ENCODE measurements around the gene FKBP5. TPM values are rescaled to one million over a fixed set of nuclear protein-coding genes. Genes with fewer than 3 reads are reported as not detected.
A peak's percentile ranks its signal among the peaks of the same experiment; 100 is the strongest.

The FKBP5 gene
- total RNA-seq, 3 donors from 2014 or later (not counting 1 experiment from before 2014, with no cell fraction given) = 15.5 to 30.2 (median 27.3) TPM

DNA sequence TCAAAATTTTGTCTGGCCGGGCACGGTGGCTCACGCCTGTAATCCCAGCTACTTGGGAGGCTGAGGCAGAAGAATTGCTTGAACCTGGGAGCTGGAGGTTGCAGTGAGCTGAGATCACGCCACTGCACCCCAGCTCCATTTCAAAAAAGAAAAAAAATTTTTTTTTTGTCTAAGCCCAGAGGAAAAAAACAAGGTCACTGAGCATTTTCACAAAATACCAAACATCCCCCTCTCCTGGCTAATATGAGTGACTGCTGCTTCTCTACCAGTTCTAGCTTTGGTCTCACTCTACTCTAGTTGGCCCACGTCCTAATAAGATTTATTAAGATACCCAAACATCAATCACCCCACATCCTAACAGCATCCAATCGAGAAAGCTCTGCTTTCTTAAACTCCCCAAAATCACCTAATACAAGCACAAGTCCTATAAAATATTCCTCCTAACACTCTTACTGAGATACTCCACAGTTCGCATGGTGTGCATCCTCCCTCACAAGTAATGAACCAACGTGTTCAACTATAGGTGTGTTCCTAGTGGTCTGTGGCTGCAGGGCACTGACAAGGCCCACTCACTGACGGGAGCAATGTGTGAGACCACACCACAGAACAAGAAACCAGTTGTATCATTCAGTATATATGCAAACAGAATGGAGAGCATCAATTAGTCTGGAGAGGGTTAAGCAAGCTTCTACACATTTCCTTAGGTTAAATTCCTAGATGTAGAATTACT lies 64.2 kb downstream of the FKBP5 start:
- no peaks in the 10 kb centered on the region for H3K27me3 Mint-ChIP-seq (ENCODE audit: low read depth in 2 of 2)
- peak in 1 of 2 donors; percentile 81 for DNase-seq
- Histone ChIP-seq H3K27ac (ENCODE audit: low read length) (no peak overlapping the region), H3K4me1 (ENCODE audit: control insufficient read depth, insufficient read depth, low read length) (peaks cover 7% of the 10 kb centered on the region), H3K4me3 (ENCODE audit: low read length) (no peak overlapping the region), H3K27me3 (ENCODE audit: control insufficient read depth, insufficient read depth, low read length) (no peaks in the 10 kb centered on the region), H3K36me3 (ENCODE audit: control insufficient read depth, insufficient read depth, low read length) (peaks cover 4% of the 10 kb centered on the region), H3K9me3 (ENCODE audit: control insufficient read depth, insufficient read depth, low read length) (no peaks in the 10 kb centered on the region)
- peak; percentile 30 to 54 (median 49) for ATAC-seq
- no peaks in the 10 kb centered on the region for H3K36me3 Mint-ChIP-seq
- H3K9me3 Mint-ChIP-seq = no peaks in the 10 kb centered on the region
- no peak overlapping the region for H3K4me3 Mint-ChIP-seq
- H3K4me1 Mint-ChIP-seq = peaks cover 7 to 8% of the 10 kb centered on the region in 2 donors
- TF ChIP-seq, protein P1, sequence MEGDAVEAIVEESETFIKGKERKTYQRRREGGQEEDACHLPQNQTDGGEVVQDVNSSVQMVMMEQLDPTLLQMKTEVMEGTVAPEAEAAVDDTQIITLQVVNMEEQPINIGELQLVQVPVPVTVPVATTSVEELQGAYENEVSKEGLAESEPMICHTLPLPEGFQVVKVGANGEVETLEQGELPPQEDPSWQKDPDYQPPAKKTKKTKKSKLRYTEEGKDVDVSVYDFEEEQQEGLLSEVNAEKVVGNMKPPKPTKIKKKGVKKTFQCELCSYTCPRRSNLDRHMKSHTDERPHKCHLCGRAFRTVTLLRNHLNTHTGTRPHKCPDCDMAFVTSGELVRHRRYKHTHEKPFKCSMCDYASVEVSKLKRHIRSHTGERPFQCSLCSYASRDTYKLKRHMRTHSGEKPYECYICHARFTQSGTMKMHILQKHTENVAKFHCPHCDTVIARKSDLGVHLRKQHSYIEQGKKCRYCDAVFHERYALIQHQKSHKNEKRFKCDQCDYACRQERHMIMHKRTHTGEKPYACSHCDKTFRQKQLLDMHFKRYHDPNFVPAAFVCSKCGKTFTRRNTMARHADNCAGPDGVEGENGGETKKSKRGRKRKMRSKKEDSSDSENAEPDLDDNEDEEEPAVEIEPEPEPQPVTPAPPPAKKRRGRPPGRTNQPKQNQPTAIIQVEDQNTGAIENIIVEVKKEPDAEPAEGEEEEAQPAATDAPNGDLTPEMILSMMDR (IDR thresholded peaks at IDR 0.05) = peak; percentile 34
- intact Hi-C loops (cut with micrococcal nuclease) = loop anchor here (1.0 kb wide), 1 partner anchor 41 kb away; no protein-coding TSS in a partner anchor
- H3K27ac Mint-ChIP-seq = peak overlapping the region in 1 of 2 donors; percentile 35
- WGBS (ENCODE audit: insufficient coverage) = 81% methylated on average over 8 of the region's 9 CpGs

DNA sequence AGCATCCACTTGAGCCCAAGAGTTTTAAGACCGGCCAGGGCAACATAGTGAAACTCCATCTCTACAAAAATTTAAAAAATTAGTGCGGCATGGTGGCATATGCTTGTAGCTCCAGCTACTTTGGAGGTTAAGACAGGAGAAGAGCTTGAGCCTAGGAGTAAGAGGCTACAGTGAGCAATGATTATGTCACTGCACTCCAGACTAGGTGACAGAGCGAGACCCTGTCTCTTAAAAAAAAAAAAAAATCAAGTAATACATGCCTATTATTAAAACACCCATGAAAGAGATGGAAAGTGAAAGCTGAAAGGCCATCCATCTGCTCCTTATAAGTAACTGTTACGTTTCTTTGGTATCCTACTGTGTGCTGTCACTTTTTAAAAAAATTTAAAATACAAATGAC lies 66.4 kb downstream of the FKBP5 start:
- peaks cover 7% of the 10 kb centered on the region for H3K4me1 ChIP-seq (ENCODE audit: control insufficient read depth, insufficient read depth, low read length)
- H3K27me3 ChIP-seq (ENCODE audit: control insufficient read depth, insufficient read depth, low read length) = no peaks in the 10 kb centered on the region
- Mint-ChIP-seq H3K27ac (no peak overlapping the region), H3K4me3 (no peak overlapping the region), H3K9me3 (no peaks in the 10 kb centered on the region), H3K27me3 (ENCODE audit: low read depth in 2 of 2) (no peaks in the 10 kb centered on the region), H3K4me1 (peaks cover 7 to 8% of the 10 kb centered on the region in 2 donors), H3K36me3 (no peaks in the 10 kb centered on the region)
- TF ChIP-seq, protein P1 (IDR thresholded peaks at IDR 0.05) = no peak
- no peak for ATAC-seq
- peak in 1 of 2 donors; percentile 32 for DNase-seq
- H3K36me3 ChIP-seq (ENCODE audit: control insufficient read depth, insufficient read depth, low read length) = peaks cover 11% of the 10 kb centered on the region
- WGBS (ENCODE audit: insufficient coverage) = 95% methylated on average over 2 of the region's 4 CpGs
- H3K27ac ChIP-seq (ENCODE audit: low read length) = no peak overlapping the region
- intact Hi-C loops (cut with micrococcal nuclease) = no loop called here
- no peaks in the 10 kb centered on the region for H3K9me3 ChIP-seq (ENCODE audit: control insufficient read depth, insufficient read depth, low read length)
- no peak overlapping the region for H3K4me3 ChIP-seq (ENCODE audit: low read length)

DNA sequence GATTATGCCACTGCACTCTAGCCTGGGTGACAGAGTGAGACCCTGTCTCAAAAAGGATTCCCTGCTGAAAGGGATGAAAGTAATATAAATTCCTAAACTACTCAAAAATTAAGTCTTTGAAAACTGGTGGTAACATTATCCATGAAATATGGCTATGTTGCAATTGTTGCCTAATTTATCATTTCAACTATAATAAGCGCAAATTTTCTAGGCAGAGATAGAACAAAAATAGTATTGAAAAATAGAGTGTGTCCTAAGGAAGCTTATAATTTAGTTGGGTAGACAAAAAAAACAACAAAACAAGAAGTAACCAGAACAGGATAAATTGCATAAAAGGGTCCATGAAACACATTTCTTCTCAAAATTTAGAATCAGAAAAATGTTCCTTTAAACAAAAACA lies 68.0 kb downstream of the FKBP5 start:
- Histone ChIP-seq H3K4me1 (ENCODE audit: control insufficient read depth, insufficient read depth, low read length) (peaks cover 7% of the 10 kb centered on the region), H3K27ac (ENCODE audit: low read length) (no peak overlapping the region), H3K9me3 (ENCODE audit: control insufficient read depth, insufficient read depth, low read length) (no peaks in the 10 kb centered on the region), H3K4me3 (ENCODE audit: low read length) (no peak overlapping the region), H3K27me3 (ENCODE audit: control insufficient read depth, insufficient read depth, low read length) (no peaks in the 10 kb centered on the region), H3K36me3 (ENCODE audit: control insufficient read depth, insufficient read depth, low read length) (peaks cover 11% of the 10 kb centered on the region)
- ATAC-seq = no peak
- no peaks in the 10 kb centered on the region for H3K27me3 Mint-ChIP-seq (ENCODE audit: low read depth in 2 of 2)
- H3K4me3 Mint-ChIP-seq = no peak overlapping the region
- peaks cover 7 to 8% of the 10 kb centered on the region in 2 donors for H3K4me1 Mint-ChIP-seq
- TF ChIP-seq, protein P1 (IDR thresholded peaks at IDR 0.05) = no peak
- no CpG with 5 or more reads among the region's 1 CpG for WGBS (ENCODE audit: insufficient coverage)
- DNase-seq = no peak
- no peak overlapping the region for H3K27ac Mint-ChIP-seq
- H3K36me3 Mint-ChIP-seq = no peaks in the 10 kb centered on the region
- intact Hi-C loops (cut with micrococcal nuclease) = no loop called here
- no peaks in the 10 kb centered on the region for H3K9me3 Mint-ChIP-seq
